Adrenal gland (tissue), 5 donors: ENCODE results near the gene PELI2.

ENCODE experiments used
- POLR2A ChIP-seq, 2 donors: fragments of 450-650 bp; IDR thresholded peaks; one replicate each; pipeline ENCODE4 v1.6.1; 2017; ENCODE audit warnings: antibody characterized with exemption in 2 of 2, mild to moderate bottlenecking in 2 of 2, moderate library complexity in 1 of 2
- TF ChIP-seq, protein P1 (sequence below), 6 experiments: fragments of 450-650 bp in 4 of 6; fragments of 200-600 bp in 2 of 6; sonication (generic) in 1 of 6; IDR thresholded peaks; 1 replicate in 5 of 6; 2 replicates in 1 of 6; pipeline versions ENCODE4 v1.5.1 to v1.8.0; 2016 to 2021; ENCODE audit warnings: antibody characterized with exemption in 6 of 6, mild to moderate bottlenecking in 2 of 6, moderate library complexity in 1 of 6
- donor health status: DM: no; HTN: no; CAD: no.

DNA sequence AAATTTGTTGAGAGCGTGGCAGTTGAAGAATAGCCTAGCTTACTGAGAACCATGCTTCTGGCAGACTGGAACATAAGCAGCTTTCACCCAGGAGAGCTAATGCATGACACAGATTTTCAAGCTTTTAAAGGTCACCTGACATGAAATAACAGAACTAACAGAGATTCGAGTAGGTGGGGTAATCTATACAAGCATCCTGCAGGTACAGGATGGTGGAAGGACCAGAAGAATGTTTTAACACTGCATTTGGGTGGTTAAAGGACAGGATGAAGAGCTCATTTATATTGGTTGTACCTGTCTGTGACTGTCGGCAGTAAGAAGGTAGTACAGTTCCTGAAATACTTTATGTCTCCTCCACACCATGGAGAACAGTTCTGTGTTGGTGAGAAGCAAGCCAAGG lies 8.9 kb downstream of the PELI2 start:
- TF ChIP-seq, protein P1, sequence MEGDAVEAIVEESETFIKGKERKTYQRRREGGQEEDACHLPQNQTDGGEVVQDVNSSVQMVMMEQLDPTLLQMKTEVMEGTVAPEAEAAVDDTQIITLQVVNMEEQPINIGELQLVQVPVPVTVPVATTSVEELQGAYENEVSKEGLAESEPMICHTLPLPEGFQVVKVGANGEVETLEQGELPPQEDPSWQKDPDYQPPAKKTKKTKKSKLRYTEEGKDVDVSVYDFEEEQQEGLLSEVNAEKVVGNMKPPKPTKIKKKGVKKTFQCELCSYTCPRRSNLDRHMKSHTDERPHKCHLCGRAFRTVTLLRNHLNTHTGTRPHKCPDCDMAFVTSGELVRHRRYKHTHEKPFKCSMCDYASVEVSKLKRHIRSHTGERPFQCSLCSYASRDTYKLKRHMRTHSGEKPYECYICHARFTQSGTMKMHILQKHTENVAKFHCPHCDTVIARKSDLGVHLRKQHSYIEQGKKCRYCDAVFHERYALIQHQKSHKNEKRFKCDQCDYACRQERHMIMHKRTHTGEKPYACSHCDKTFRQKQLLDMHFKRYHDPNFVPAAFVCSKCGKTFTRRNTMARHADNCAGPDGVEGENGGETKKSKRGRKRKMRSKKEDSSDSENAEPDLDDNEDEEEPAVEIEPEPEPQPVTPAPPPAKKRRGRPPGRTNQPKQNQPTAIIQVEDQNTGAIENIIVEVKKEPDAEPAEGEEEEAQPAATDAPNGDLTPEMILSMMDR (IDR thresholded peaks at IDR 0.05) = no peak
- TF ChIP-seq POLR2A (IDR thresholded peaks at IDR 0.05) = no peak
